SK-N-SH (cell line): ENCODE data around the gene ZBTB24. TPM values are rescaled to one million over a fixed set of nuclear protein-coding genes. Genes with fewer than 3 reads are reported as not detected.
"Not testable (repeated sequence)": the region's sequence is repeated elsewhere in the genome, so short reads cannot be mapped to it uniquely, and the experiment has no call there.

Experiments used
- CTCF ChIA-PET: fragments of 300-600, 350-600 bp; formaldehyde crosslinking; extraction: SDS; loops from one replicate; lab custom pipeline; 2021; lab: Yijun Ruan, JAX
- POLR2A ChIA-PET: fragments of 350-600 bp; sonication (Branson Sonifier 250); formaldehyde crosslinking; extraction: SDS; loops from one replicate; lab custom pipeline; 2020; ENCODE audit warnings: antibody characterized with exemption, inconsistent platforms; lab: Yijun Ruan, JAX
- DNase-seq: peaks from one replicate; pipeline ENCODE4 v3.0.0; 2012
- H2AFZ ChIP-seq: fragments of 200-600 bp; sonication (generic); 2 replicates; pipeline ENCODE4 v1.8.1; 2016; ENCODE audit warnings: antibody characterized with exemption, mild to moderate bottlenecking, low read depth
- H3F3A ChIP-seq: fragments of 200-600 bp; sonication (generic); replicated peaks from 2 replicates; pipeline ENCODE3; 2016; ENCODE audit warnings: antibody characterized with exemption, mild to moderate bottlenecking; ENCODE audit not compliant: insufficient read depth
- H3K27ac ChIP-seq, 2 experiments: fragments of 200-500 bp in 1 of 2; fragments of 200-600 bp in 1 of 2; sonication (Bioruptor generic) in 1 of 2; sonication (generic), shearing (Covaris generic) in 1 of 2; 2 replicates each; pipeline versions ENCODE4 v1.5.1 to v1.6.1; 2014 to 2016; ENCODE audit warnings: low read depth in 2 of 2, inconsistent platforms in 1 of 2, low read length in 1 of 2, mild to moderate bottlenecking in 1 of 2, mixed read lengths in 1 of 2
- H3K27me3 ChIP-seq: fragments of 200-600 bp; sonication (generic), shearing (Covaris generic); 2 replicates; pipeline ENCODE4 v1.6.1; 2016; ENCODE audit warnings: mixed run types; ENCODE audit not compliant: insufficient read depth
- H3K36me3 ChIP-seq, 2 experiments: fragments of 200-500 bp in 1 of 2; fragments of 200-600 bp in 1 of 2; sonication (Bioruptor generic) in 1 of 2; sonication (generic) in 1 of 2; replicated peaks in 1 of 2; 2 replicates each; pipeline versions ENCODE3 to v1.5.1; 2014 to 2016; ENCODE audit warnings: low read length in 1 of 2, mild to moderate bottlenecking in 1 of 2; ENCODE audit not compliant: insufficient read depth in 2 of 2, control insufficient read depth in 1 of 2
- H3K4me1 ChIP-seq, 2 experiments: fragments of 200-500 bp in 1 of 2; fragments of 200-600 bp in 1 of 2; sonication (Bioruptor generic) in 1 of 2; sonication (generic), shearing (Covaris generic) in 1 of 2; 2 replicates each; pipeline versions ENCODE4 v1.5.1 to v1.6.1; 2014 to 2016; ENCODE audit warnings: low read depth in 1 of 2, low read length in 1 of 2, mixed run types in 1 of 2; ENCODE audit not compliant: insufficient read depth in 2 of 2, control insufficient read depth in 1 of 2
- H3K4me2 ChIP-seq: fragments of 200-600 bp; sonication (generic), shearing (Covaris generic); 2 replicates; pipeline ENCODE4 v1.6.1; 2017; ENCODE audit warnings: mixed run types
- H3K4me3 ChIP-seq, 2 experiments: fragments of 200-500 bp in 1 of 2; fragments of 200-600 bp in 1 of 2; sonication (Bioruptor generic) in 1 of 2; sonication (generic), shearing (Covaris generic) in 1 of 2; 2 replicates each; pipeline versions ENCODE4 v1.5.1 to v1.8.1; 2014 to 2016; ENCODE audit warnings: low read depth in 2 of 2, inconsistent platforms in 1 of 2, low read length in 1 of 2, mild to moderate bottlenecking in 1 of 2, mixed read lengths in 1 of 2, moderate library complexity in 1 of 2
- H3K79me2 ChIP-seq: fragments of 200-600 bp; sonication (generic); 2 replicates; pipeline ENCODE4 v1.8.1; 2017; ENCODE audit warnings: mild to moderate bottlenecking; ENCODE audit not compliant: insufficient read depth
- H3K9ac ChIP-seq: fragments of 200-600 bp; sonication (generic); 2 replicates; pipeline ENCODE4 v1.6.1; 2017; ENCODE audit warnings: mixed run types
- H3K9me2 ChIP-seq: fragments of 200-600 bp; sonication (generic); 2 replicates; pipeline ENCODE4 v1.6.1; 2017; ENCODE audit warnings: mixed run types
- H3K9me3 ChIP-seq: fragments of 200-600 bp; sonication (generic); 2 replicates; pipeline ENCODE4 v1.6.1; 2017; ENCODE audit warnings: mixed run types, mild to moderate bottlenecking, moderate library complexity
- H4K20me1 ChIP-seq: fragments of 200-600 bp; sonication (generic); 2 replicates; pipeline ENCODE4 v1.6.1; 2017; ENCODE audit warnings: mild to moderate bottlenecking, mixed run types; ENCODE audit not compliant: insufficient read depth
- EP300 ChIP-seq, 2 experiments: IDR thresholded peaks; 2 replicates each; pipeline versions ENCODE4 v1.4.0 to v1.6.1; 2012; ENCODE audit warnings: borderline replicate concordance in 1 of 2, low read depth in 1 of 2, low read length in 1 of 2
- GATA2 ChIP-seq: sonication (generic); formaldehyde crosslinking; IDR thresholded peaks from 2 replicates; pipeline ENCODE4 v1.5.0; 2020; ENCODE audit warnings: mild to moderate bottlenecking, missing genetic modification reagents
- MXI1 ChIP-seq: IDR thresholded peaks from 2 replicates; pipeline ENCODE4 v1.6.1; 2012; ENCODE audit warnings: mild to moderate bottlenecking, low read depth, low read length, improper control_type of control experiment
- POLR2AphosphoS5 ChIP-seq: IDR thresholded peaks from 2 replicates; pipeline ENCODE4 v1.6.1; 2012; ENCODE audit warnings: low read depth, low read length
- RCOR1 ChIP-seq: fragments of 150-350 bp; IDR thresholded peaks from 2 replicates; pipeline ENCODE4 v1.6.1; 2017; ENCODE audit warnings: antibody characterized with exemption, low read length
- SIN3A ChIP-seq: IDR thresholded peaks from 2 replicates; pipeline ENCODE4 v1.6.1; 2012; ENCODE audit warnings: low read depth, mild to moderate bottlenecking, low read length, moderate library complexity, borderline replicate concordance
- TAF1 ChIP-seq: IDR thresholded peaks from 2 replicates; pipeline ENCODE4 v1.6.1; 2012; ENCODE audit warnings: low read depth, mild to moderate bottlenecking, low read length, moderate library complexity, borderline replicate concordance
- WGBS: methylation state at CpG from one replicate; pipeline ENCODE4 v1.1.6; 2017; ENCODE audit warnings: low lambda C conversion rate; 5-methylcytosine and 5-hydroxymethylcytosine counted together
- polyA plus RNA-seq, 3 experiments: library from polyadenylated mRNA; depleted of rRNA; stranded (reverse); fragments of >200 nt; gene quantifications; 2 replicates each; pipeline ENCODE4 v1.2.3, GENCODE V29; 2012

Gene ZBTB24
- polyA plus RNA-seq, 1 of the 3 experiments (the other 2 are of a cell fraction), result 1.7 TPM

- H3F3A ChIP-seq, result peaks cover 2% of the 10 kb centered on the region
- H3K9ac ChIP-seq, result no peak overlapping the region
- no peaks in the 10 kb centered on the region for H3K4me1 ChIP-seq
- WGBS, result 78% methylated on average over 6 of the region's 7 CpGs
- H3K4me3 ChIP-seq, result no peak overlapping the region
- peaks cover 3% of the 10 kb centered on the region; the same call in 1 of the 2 replicates for H3K79me2 ChIP-seq
- no peak overlapping the region for H3K27ac ChIP-seq
- H3K36me3 ChIP-seq, result peaks cover 24 to 75% of the 10 kb centered on the region in 2 experiments
- no peak overlapping the region for H3K4me2 ChIP-seq
- ChIA-PET CTCF (interaction anchor here (1.7 kb wide), 1 partner anchor 130 kb away, joined by 3 read pairs; no protein-coding TSS in a partner anchor), POLR2A (interaction anchor here (0.6 kb wide), 1 partner anchor 315 kb away, joined by 5 read pairs; no protein-coding TSS in a partner anchor)
- DNase-seq, result no peak
- H4K20me1 ChIP-seq, result no peaks in the 10 kb centered on the region
- H3K9me2 ChIP-seq, result no peaks in the 10 kb centered on the region
- H3K9me3 ChIP-seq, result no peaks in the 10 kb centered on the region
- no peaks in the 10 kb centered on the region for H3K27me3 ChIP-seq
- no peak overlapping the region for H2AFZ ChIP-seq
- no peak for TF ChIP-seq TAF1
- TF ChIP-seq POLR2AphosphoS5, result no peak
- no peak for TF ChIP-seq MXI1
- TF ChIP-seq GATA2 (CRISPR knock-in tag), result no peak
- no peak for TF ChIP-seq EP300 (IDR thresholded peaks at IDR 0.05; ENCODE audit: borderline replicate concordance in 1 of 2, low read depth in 1 of 2, low read length in 1 of 2)
Observed at GRCh38 chr6:109465772-109466171, 17.2 kb downstream of the ZBTB24 start.

- Histone ChIP-seq H3K27ac (no peak overlapping the region), H3K4me3 (no peak overlapping the region), H3K36me3 (peaks cover 23 to 47% of the 10 kb centered on the region in 2 experiments), H3K27me3 (no peaks in the 10 kb centered on the region), H3K9me3 (no peaks in the 10 kb centered on the region), H3F3A (peaks cover 12% of the 10 kb centered on the region), H3K9ac (no peak overlapping the region), H3K9me2 (no peaks in the 10 kb centered on the region), H2AFZ (no peak overlapping the region), H4K20me1 (no peaks in the 10 kb centered on the region), H3K79me2 (peaks cover 3% of the 10 kb centered on the region; the same call in 1 of the 2 replicates), H3K4me2 (no peak overlapping the region), H3K4me1 (peaks cover 0 to 1% of the 10 kb centered on the region in 2 experiments; a peak in 1 of 4 replicates)
- DNase-seq, result no peak
- 89% methylated on average over 1 of the region's 1 CpG for WGBS
- ChIA-PET POLR2A (no interaction called here), CTCF (no interaction called here)
- no peak for TF ChIP-seq RCOR1
- TF ChIP-seq SIN3A, result no peak
Observed at GRCh38 chr6:109461733-109462526, 21.1 kb downstream of the ZBTB24 start.

DNA sequence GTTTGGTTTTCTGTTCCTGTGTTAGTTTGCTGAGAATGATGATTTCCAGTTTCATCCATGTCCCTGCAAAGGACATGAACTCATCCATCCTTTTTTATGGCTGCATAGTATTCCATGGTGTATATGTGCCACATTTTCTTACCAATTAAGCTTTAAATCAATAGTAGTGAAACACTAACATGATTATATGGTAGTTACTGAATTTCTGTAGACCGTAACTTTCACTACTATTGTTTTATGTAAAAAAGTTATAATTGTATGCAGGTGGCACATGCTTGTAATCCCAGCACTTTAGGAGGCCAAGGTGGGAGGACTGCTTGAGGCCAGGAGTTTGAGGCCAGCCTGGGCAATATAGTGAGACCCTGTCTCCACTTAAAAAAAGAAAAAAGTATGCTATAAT, 21.8 kb downstream of the ZBTB24 start:
- H3K4me3 ChIP-seq, H3K9me3 ChIP-seq, H3K79me2 ChIP-seq, POLR2A ChIA-PET, H2AFZ ChIP-seq, H3K27ac ChIP-seq, H3K9ac ChIP-seq, DNase-seq, H3K4me2 ChIP-seq, H3K27me3 ChIP-seq, CTCF ChIA-PET, H4K20me1 ChIP-seq, H3K4me1 ChIP-seq, H3K9me2 ChIP-seq: not testable (repeated sequence)
- peaks cover 19 to 43% of the 10 kb centered on the region in 2 experiments for H3K36me3 ChIP-seq
- WGBS, result 92% methylated on average over 1 of the region's 1 CpG
- peaks cover 15% of the 10 kb centered on the region for H3F3A ChIP-seq
